WTC11 (cell line): ENCODE results near the gene PLEKHA6. TPM values are rescaled to one million over a fixed set of nuclear protein-coding genes. Genes with fewer than 3 reads are reported as not detected.

ENCODE experiments used
- ATAC-seq: fragments of 200-7000 bp; cut with Tn5 transposase; 2 replicates; pipeline ENCODE4 v1.10.0; 2021; ENCODE audit warnings: mild to moderate bottlenecking, moderate library complexity
- CTCF ChIA-PET: fragments of 300-600 bp; sonication (Branson Sonifier 250); formaldehyde crosslinking; loops from one replicate; lab custom pipeline; 2021; ENCODE audit warnings: antibody characterized with exemption; lab: Charles Lee
- POLR2A ChIA-PET: fragments of 350-600 bp; sonication (Branson Sonifier 250); formaldehyde crosslinking; loops from one replicate; lab custom pipeline; 2021; ENCODE audit warnings: antibody characterized with exemption; lab: Charles Lee
- DNase-seq: peaks from one replicate; pipeline ENCODE4 v3.0.0; 2021; ENCODE audit warnings: low spot score
- H3K27ac Mint-ChIP-seq: 2 replicates; pipeline ENCODE4 v1.8.0; 2021; ENCODE audit warnings: mixed read lengths
- H3K27me3 Mint-ChIP-seq: 2 replicates; pipeline ENCODE4 v1.8.0; 2021; ENCODE audit warnings: low read depth, mild to moderate bottlenecking, moderate library complexity, mixed read lengths
- H3K36me3 Mint-ChIP-seq: 2 replicates; pipeline ENCODE4 v1.8.0; 2021; ENCODE audit warnings: mixed read lengths
- H3K4me1 Mint-ChIP-seq: 2 replicates; pipeline ENCODE4 v1.8.0; 2022; ENCODE audit warnings: mixed read lengths
- H3K4me3 Mint-ChIP-seq: 2 replicates; pipeline ENCODE4 v1.8.0; 2021; ENCODE audit warnings: mild to moderate bottlenecking, moderate library complexity, mixed read lengths
- H3K9me3 Mint-ChIP-seq: 2 replicates; pipeline ENCODE4 v1.8.0; 2021; ENCODE audit warnings: mixed read lengths
- ATF1 ChIP-seq: sonication (generic); formaldehyde crosslinking; IDR thresholded peaks from 2 replicates; pipeline ENCODE4 v1.8.1; 2023; ENCODE audit warnings: mild to moderate bottlenecking, moderate library complexity, missing genetic modification reagents
- CBFB ChIP-seq: sonication (generic); formaldehyde crosslinking; IDR thresholded peaks from 2 replicates; pipeline ENCODE4 v1.8.1; 2022; ENCODE audit warnings: mild to moderate bottlenecking, low read depth, missing genetic modification reagents
- ESRRA ChIP-seq: sonication (generic); formaldehyde crosslinking; IDR thresholded peaks from 2 replicates; pipeline ENCODE4 v1.8.1; 2022; ENCODE audit warnings: mild to moderate bottlenecking, missing genetic modification reagents, borderline replicate concordance
- ETV6 ChIP-seq: sonication (generic); formaldehyde crosslinking; IDR thresholded peaks from 2 replicates; pipeline ENCODE4 v1.8.1; 2022; ENCODE audit warnings: mild to moderate bottlenecking, missing genetic modification reagents
- JUN ChIP-seq: sonication (generic); formaldehyde crosslinking; IDR thresholded peaks from 2 replicates; pipeline ENCODE4 v1.8.0; 2023; ENCODE audit warnings: mild to moderate bottlenecking, missing genetic modification reagents
- NR2C2 ChIP-seq: sonication (generic); formaldehyde crosslinking; IDR thresholded peaks from 2 replicates; pipeline ENCODE4 v1.8.0; 2022; ENCODE audit warnings: mild to moderate bottlenecking, missing genetic modification reagents
- NR3C1 ChIP-seq: sonication (generic); formaldehyde crosslinking; conservative IDR thresholded peaks from 2 replicates; pipeline ENCODE4 v1.8.1; 2023; ENCODE audit warnings: low read depth, mild to moderate bottlenecking, missing genetic modification reagents
- RELA ChIP-seq: sonication (generic); formaldehyde crosslinking; IDR thresholded peaks from 2 replicates; pipeline ENCODE4 v1.8.1; 2022; ENCODE audit warnings: missing genetic modification reagents, mild to moderate bottlenecking, borderline replicate concordance
- SMAD3 ChIP-seq: sonication (generic); formaldehyde crosslinking; IDR thresholded peaks from 2 replicates; pipeline ENCODE4 v1.8.0; 2022; ENCODE audit warnings: missing genetic modification reagents, mild to moderate bottlenecking, borderline replicate concordance
- TCF7 ChIP-seq: sonication (generic); formaldehyde crosslinking; IDR thresholded peaks from 2 replicates; pipeline ENCODE4 v1.8.0; 2022; ENCODE audit warnings: mild to moderate bottlenecking, low read depth, missing genetic modification reagents, moderate library complexity
- TEAD4 ChIP-seq: sonication (generic); formaldehyde crosslinking; IDR thresholded peaks from 2 replicates; pipeline ENCODE4 v1.8.0; 2022; ENCODE audit warnings: mild to moderate bottlenecking, missing genetic modification reagents
- ZNF263 ChIP-seq: sonication (generic); formaldehyde crosslinking; IDR thresholded peaks from 2 replicates; pipeline ENCODE4 v1.8.1; 2022; ENCODE audit warnings: low read depth, mild to moderate bottlenecking, moderate library complexity, missing genetic modification reagents
- total RNA-seq: library from RNA; stranded (reverse); gene quantifications from 3 replicates; pipeline ENCODE4 v1.2.3, GENCODE V29; 2021
- TF ChIP-seq, protein P1 (sequence below): fragments of 250-450 bp; sonication (Bioruptor Pico); IDR thresholded peaks from 2 replicates; pipeline ENCODE4 v1.9.0; 2021; ENCODE audit warnings: mild to moderate bottlenecking, borderline replicate concordance
- TF ChIP-seq, protein P2 (sequence below): sonication (generic); formaldehyde crosslinking; IDR thresholded peaks from 2 replicates; pipeline ENCODE4 v1.8.1; 2023; ENCODE audit warnings: mild to moderate bottlenecking, missing genetic modification reagents, moderate library complexity
- TF ChIP-seq, protein P3 (sequence below): sonication (generic); formaldehyde crosslinking; conservative IDR thresholded peaks from 2 replicates; pipeline ENCODE4 v1.8.1; 2023; ENCODE audit warnings: mild to moderate bottlenecking, low read depth, missing genetic modification reagents, moderate library complexity
- TF ChIP-seq, protein P4 (sequence below): sonication (generic); formaldehyde crosslinking; conservative IDR thresholded peaks from 2 replicates; pipeline ENCODE4 v1.8.1; 2022; ENCODE audit warnings: mild to moderate bottlenecking, missing genetic modification reagents
- TF ChIP-seq, protein P5 (sequence below): sonication (generic); formaldehyde crosslinking; IDR thresholded peaks from 2 replicates; pipeline ENCODE4 v1.8.1; 2023; ENCODE audit warnings: mild to moderate bottlenecking, missing genetic modification reagents
- TF ChIP-seq, protein P6 (sequence below): sonication (generic); formaldehyde crosslinking; IDR thresholded peaks from 2 replicates; pipeline ENCODE4 v1.8.1; 2022; ENCODE audit warnings: mild to moderate bottlenecking, moderate library complexity, missing genetic modification reagents
- TF ChIP-seq, protein P7 (sequence below): sonication (generic); formaldehyde crosslinking; IDR thresholded peaks from 2 replicates; pipeline ENCODE4 v1.8.0; 2022; ENCODE audit warnings: mild to moderate bottlenecking, missing genetic modification reagents
- TF ChIP-seq, protein P8 (sequence below): sonication (generic); formaldehyde crosslinking; IDR thresholded peaks from 2 replicates; pipeline ENCODE4 v1.8.0; 2023; ENCODE audit warnings: missing genetic modification reagents, mild to moderate bottlenecking, borderline replicate concordance

The PLEKHA6 gene
- total RNA-seq, 1 experiment from 2014 or later: 11.6 TPM

DNA sequence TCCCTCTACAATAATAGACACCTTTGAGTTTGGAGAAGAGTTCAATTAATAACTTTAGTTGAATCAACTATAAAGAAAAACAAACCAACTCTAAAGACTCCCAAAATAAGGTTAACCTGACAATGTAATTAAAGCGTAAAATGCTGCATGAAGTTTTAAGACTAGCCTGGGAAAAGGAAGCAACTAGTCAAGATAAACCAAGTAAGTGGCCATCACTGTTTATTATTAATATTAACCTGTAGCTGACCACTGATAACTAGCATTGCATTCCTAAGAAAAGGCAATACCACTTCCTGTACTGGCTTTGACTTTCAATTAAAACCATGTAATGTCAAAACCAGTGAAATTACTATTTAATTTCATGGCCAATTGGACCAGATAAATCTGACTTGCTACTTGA is 48.9 kb upstream of the PLEKHA6 start:
- Mint-ChIP-seq H3K9me3 (no peaks in the 10 kb centered on the region), H3K4me1 (peaks cover 12% of the 10 kb centered on the region), H3K27ac (no peak overlapping the region), H3K4me3 (peak overlapping the region; percentile 100), H3K27me3 (no peaks in the 10 kb centered on the region), H3K36me3 (peaks cover 53% of the 10 kb centered on the region)
- DNase-seq (no peak), ATAC-seq (no peak)
- TF ChIP-seq NR3C1 (no peak), ETV6 (CRISPR knock-in tag) (no peak), CBFB (CRISPR knock-in tag) (no peak), RELA (CRISPR knock-in tag) (no peak), JUN (CRISPR knock-in tag) (no peak), SMAD3 (CRISPR knock-in tag) (no peak), ATF1 (CRISPR knock-in tag) (no peak), NR2C2 (CRISPR knock-in tag) (no peak), ZNF263 (CRISPR knock-in tag) (no peak), ESRRA (CRISPR knock-in tag) (no peak), TCF7 (CRISPR knock-in tag) (no peak), TEAD4 (CRISPR knock-in tag) (no peak)
- TF ChIP-seq, protein P1, sequence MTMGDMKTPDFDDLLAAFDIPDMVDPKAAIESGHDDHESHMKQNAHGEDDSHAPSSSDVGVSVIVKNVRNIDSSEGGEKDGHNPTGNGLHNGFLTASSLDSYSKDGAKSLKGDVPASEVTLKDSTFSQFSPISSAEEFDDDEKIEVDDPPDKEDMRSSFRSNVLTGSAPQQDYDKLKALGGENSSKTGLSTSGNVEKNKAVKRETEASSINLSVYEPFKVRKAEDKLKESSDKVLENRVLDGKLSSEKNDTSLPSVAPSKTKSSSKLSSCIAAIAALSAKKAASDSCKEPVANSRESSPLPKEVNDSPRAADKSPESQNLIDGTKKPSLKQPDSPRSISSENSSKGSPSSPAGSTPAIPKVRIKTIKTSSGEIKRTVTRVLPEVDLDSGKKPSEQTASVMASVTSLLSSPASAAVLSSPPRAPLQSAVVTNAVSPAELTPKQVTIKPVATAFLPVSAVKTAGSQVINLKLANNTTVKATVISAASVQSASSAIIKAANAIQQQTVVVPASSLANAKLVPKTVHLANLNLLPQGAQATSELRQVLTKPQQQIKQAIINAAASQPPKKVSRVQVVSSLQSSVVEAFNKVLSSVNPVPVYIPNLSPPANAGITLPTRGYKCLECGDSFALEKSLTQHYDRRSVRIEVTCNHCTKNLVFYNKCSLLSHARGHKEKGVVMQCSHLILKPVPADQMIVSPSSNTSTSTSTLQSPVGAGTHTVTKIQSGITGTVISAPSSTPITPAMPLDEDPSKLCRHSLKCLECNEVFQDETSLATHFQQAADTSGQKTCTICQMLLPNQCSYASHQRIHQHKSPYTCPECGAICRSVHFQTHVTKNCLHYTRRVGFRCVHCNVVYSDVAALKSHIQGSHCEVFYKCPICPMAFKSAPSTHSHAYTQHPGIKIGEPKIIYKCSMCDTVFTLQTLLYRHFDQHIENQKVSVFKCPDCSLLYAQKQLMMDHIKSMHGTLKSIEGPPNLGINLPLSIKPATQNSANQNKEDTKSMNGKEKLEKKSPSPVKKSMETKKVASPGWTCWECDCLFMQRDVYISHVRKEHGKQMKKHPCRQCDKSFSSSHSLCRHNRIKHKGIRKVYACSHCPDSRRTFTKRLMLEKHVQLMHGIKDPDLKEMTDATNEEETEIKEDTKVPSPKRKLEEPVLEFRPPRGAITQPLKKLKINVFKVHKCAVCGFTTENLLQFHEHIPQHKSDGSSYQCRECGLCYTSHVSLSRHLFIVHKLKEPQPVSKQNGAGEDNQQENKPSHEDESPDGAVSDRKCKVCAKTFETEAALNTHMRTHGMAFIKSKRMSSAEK (CRISPR knock-in tag): no peak
- TF ChIP-seq, protein P2, sequence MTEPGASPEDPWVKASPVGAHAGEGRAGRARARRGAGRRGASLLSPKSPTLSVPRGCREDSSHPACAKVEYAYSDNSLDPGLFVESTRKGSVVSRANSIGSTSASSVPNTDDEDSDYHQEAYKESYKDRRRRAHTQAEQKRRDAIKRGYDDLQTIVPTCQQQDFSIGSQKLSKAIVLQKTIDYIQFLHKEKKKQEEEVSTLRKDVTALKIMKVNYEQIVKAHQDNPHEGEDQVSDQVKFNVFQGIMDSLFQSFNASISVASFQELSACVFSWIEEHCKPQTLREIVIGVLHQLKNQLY: no peak
- TF ChIP-seq, protein P3, sequence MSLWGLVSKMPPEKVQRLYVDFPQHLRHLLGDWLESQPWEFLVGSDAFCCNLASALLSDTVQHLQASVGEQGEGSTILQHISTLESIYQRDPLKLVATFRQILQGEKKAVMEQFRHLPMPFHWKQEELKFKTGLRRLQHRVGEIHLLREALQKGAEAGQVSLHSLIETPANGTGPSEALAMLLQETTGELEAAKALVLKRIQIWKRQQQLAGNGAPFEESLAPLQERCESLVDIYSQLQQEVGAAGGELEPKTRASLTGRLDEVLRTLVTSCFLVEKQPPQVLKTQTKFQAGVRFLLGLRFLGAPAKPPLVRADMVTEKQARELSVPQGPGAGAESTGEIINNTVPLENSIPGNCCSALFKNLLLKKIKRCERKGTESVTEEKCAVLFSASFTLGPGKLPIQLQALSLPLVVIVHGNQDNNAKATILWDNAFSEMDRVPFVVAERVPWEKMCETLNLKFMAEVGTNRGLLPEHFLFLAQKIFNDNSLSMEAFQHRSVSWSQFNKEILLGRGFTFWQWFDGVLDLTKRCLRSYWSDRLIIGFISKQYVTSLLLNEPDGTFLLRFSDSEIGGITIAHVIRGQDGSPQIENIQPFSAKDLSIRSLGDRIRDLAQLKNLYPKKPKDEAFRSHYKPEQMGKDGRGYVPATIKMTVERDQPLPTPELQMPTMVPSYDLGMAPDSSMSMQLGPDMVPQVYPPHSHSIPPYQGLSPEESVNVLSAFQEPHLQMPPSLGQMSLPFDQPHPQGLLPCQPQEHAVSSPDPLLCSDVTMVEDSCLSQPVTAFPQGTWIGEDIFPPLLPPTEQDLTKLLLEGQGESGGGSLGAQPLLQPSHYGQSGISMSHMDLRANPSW (CRISPR knock-in tag): no peak
- TF ChIP-seq, protein P4, sequence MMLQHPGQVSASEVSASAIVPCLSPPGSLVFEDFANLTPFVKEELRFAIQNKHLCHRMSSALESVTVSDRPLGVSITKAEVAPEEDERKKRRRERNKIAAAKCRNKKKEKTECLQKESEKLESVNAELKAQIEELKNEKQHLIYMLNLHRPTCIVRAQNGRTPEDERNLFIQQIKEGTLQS: no peak
- TF ChIP-seq, protein P5, sequence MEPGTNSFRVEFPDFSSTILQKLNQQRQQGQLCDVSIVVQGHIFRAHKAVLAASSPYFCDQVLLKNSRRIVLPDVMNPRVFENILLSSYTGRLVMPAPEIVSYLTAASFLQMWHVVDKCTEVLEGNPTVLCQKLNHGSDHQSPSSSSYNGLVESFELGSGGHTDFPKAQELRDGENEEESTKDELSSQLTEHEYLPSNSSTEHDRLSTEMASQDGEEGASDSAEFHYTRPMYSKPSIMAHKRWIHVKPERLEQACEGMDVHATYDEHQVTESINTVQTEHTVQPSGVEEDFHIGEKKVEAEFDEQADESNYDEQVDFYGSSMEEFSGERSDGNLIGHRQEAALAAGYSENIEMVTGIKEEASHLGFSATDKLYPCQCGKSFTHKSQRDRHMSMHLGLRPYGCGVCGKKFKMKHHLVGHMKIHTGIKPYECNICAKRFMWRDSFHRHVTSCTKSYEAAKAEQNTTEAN (CRISPR knock-in tag): no peak
- TF ChIP-seq, protein P6, sequence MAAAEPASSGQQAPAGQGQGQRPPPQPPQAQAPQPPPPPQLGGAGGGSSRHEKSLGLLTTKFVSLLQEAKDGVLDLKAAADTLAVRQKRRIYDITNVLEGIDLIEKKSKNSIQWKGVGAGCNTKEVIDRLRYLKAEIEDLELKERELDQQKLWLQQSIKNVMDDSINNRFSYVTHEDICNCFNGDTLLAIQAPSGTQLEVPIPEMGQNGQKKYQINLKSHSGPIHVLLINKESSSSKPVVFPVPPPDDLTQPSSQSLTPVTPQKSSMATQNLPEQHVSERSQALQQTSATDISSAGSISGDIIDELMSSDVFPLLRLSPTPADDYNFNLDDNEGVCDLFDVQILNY (CRISPR knock-in tag): no peak
- TF ChIP-seq, protein P7, sequence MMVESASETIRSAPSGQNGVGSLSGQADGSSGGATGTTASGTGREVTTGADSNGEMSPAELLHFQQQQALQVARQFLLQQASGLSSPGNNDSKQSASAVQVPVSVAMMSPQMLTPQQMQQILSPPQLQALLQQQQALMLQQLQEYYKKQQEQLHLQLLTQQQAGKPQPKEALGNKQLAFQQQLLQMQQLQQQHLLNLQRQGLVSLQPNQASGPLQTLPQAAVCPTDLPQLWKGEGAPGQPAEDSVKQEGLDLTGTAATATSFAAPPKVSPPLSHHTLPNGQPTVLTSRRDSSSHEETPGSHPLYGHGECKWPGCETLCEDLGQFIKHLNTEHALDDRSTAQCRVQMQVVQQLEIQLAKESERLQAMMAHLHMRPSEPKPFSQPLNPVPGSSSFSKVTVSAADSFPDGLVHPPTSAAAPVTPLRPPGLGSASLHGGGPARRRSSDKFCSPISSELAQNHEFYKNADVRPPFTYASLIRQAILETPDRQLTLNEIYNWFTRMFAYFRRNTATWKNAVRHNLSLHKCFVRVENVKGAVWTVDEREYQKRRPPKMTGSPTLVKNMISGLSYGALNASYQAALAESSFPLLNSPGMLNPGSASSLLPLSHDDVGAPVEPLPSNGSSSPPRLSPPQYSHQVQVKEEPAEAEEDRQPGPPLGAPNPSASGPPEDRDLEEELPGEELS (CRISPR knock-in tag): no peak
- TF ChIP-seq, protein P8, sequence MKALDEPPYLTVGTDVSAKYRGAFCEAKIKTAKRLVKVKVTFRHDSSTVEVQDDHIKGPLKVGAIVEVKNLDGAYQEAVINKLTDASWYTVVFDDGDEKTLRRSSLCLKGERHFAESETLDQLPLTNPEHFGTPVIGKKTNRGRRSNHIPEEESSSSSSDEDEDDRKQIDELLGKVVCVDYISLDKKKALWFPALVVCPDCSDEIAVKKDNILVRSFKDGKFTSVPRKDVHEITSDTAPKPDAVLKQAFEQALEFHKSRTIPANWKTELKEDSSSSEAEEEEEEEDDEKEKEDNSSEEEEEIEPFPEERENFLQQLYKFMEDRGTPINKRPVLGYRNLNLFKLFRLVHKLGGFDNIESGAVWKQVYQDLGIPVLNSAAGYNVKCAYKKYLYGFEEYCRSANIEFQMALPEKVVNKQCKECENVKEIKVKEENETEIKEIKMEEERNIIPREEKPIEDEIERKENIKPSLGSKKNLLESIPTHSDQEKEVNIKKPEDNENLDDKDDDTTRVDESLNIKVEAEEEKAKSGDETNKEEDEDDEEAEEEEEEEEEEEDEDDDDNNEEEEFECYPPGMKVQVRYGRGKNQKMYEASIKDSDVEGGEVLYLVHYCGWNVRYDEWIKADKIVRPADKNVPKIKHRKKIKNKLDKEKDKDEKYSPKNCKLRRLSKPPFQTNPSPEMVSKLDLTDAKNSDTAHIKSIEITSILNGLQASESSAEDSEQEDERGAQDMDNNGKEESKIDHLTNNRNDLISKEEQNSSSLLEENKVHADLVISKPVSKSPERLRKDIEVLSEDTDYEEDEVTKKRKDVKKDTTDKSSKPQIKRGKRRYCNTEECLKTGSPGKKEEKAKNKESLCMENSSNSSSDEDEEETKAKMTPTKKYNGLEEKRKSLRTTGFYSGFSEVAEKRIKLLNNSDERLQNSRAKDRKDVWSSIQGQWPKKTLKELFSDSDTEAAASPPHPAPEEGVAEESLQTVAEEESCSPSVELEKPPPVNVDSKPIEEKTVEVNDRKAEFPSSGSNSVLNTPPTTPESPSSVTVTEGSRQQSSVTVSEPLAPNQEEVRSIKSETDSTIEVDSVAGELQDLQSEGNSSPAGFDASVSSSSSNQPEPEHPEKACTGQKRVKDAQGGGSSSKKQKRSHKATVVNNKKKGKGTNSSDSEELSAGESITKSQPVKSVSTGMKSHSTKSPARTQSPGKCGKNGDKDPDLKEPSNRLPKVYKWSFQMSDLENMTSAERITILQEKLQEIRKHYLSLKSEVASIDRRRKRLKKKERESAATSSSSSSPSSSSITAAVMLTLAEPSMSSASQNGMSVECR: no peak
- POLR2A ChIA-PET: no interaction called here
- CTCF ChIA-PET: interaction anchor here (2.0 to 4.9 kb wide), 3 partner anchors 10 to 38 kb away, joined by 10 to 47 read pairs (median 16); no protein-coding TSS in a partner anchor
